K562 (cell line): ENCODE results near the gene LTA4H. TPM values are rescaled to one million over a fixed set of nuclear protein-coding genes. Genes with fewer than 3 reads are reported as not detected.

ENCODE experiments used
- ATAC-seq: fragments of 200-7000 bp; cut with Tn5 transposase; 3 replicates; pipeline ENCODE4 v1.9.1; 2020; ENCODE audit warnings: moderate library complexity
- BruUV-seq: library from RNA; stranded (reverse); fragments of 400-500 nt; replicated peaks from 2 replicates; lab custom pipeline; 2021; lab: Mats Ljungman, UMichigan
- CTCF ChIA-PET: fragments of 300-600 bp; formaldehyde crosslinking; extraction: SDS; loops from one replicate; lab custom pipeline; 2021; ENCODE audit warnings: low intra/inter-chr PET ratio; lab: Yijun Ruan, JAX
- POLR2A ChIA-PET: fragments of 300-600, 350-650 bp; sonication (Branson Sonifier 250); formaldehyde crosslinking; extraction: SDS; loops from one replicate; lab custom pipeline; 2021; ENCODE audit warnings: antibody characterized with exemption, inconsistent platforms; lab: Yijun Ruan, JAX
- DNase-seq, 4 experiments: peaks; one replicate each; pipeline versions ENCODE4 v3.0.0 to v3.0.0-alpha.2; 2011 to 2018; ENCODE audit warnings: low spot score in 3 of 4, mixed read lengths in 3 of 4; ENCODE audit errors: extremely low read depth in 1 of 4
- FAIRE-seq: peaks from 2 replicates; lab custom pipeline; 2011; peaks lifted over from hg19 to GRCh38; lab: Jason Lieb, UNC
- H2AFZ ChIP-seq: 2 replicates; pipeline ENCODE4 v1.6.0; 2011; ENCODE audit warnings: low read depth, low read length, control low read depth, inconsistent platforms
- H3K27ac ChIP-seq: fragments of 200-600 bp; 3 replicates; pipeline ENCODE4 v1.8.0; 2011; ENCODE audit warnings: low read depth, mild to moderate bottlenecking, control low read depth, inconsistent platforms, low read length, moderate library complexity, mixed read lengths; ENCODE audit errors: extremely low read depth
- H3K27me3 ChIP-seq, 2 experiments: fragments of 300-600 bp in 1 of 2; 2 replicates in 1 of 2; 3 replicates in 1 of 2; pipeline versions ENCODE4 v1.6.0 to v1.8.0; 2011; ENCODE audit warnings: inconsistent platforms in 2 of 2, low read length in 2 of 2, mild to moderate bottlenecking in 1 of 2, mixed read lengths in 1 of 2, moderate library complexity in 1 of 2; ENCODE audit not compliant: control insufficient read depth in 2 of 2, insufficient read depth in 2 of 2
- H3K36me3 ChIP-seq: fragments of 300-600 bp; 3 replicates; pipeline ENCODE4 v1.8.0; 2011; ENCODE audit warnings: mild to moderate bottlenecking, low read length, inconsistent platforms; ENCODE audit not compliant: control insufficient read depth, insufficient read depth
- H3K4me1 ChIP-seq, 2 experiments: fragments of 200-600 bp in 1 of 2; replicated peaks in 1 of 2; 2 replicates in 1 of 2; 3 replicates in 1 of 2; pipeline versions ENCODE4 v1.5.1 to v1.8.0; 2011; ENCODE audit warnings: inconsistent platforms in 2 of 2, low read length in 2 of 2, mild to moderate bottlenecking in 1 of 2, mixed read lengths in 1 of 2, moderate library complexity in 1 of 2; ENCODE audit not compliant: control insufficient read depth in 2 of 2, insufficient read depth in 2 of 2
- H3K4me2 ChIP-seq: 2 replicates; pipeline ENCODE4 v1.6.1; 2011; ENCODE audit warnings: low read length, control low read depth, inconsistent platforms, mixed read lengths; ENCODE audit not compliant: insufficient read depth
- H3K4me3 ChIP-seq: fragments of 200-600 bp; sonication (generic), shearing (Covaris generic); 2 replicates; pipeline ENCODE4 v1.5.1; 2016; ENCODE audit warnings: control low read depth, inconsistent platforms
- H3K79me2 ChIP-seq: fragments of 200-600 bp; 3 replicates; pipeline ENCODE4 v1.8.0; 2011; ENCODE audit warnings: low read length, inconsistent platforms; ENCODE audit not compliant: control insufficient read depth, insufficient read depth
- H3K9ac ChIP-seq, 2 experiments: 2 replicates each; pipeline versions ENCODE4 v1.6.0 to v1.6.1; 2011; ENCODE audit warnings: low read depth in 2 of 2, low read length in 2 of 2, control low read depth in 1 of 2, inconsistent platforms in 1 of 2, mild to moderate bottlenecking in 1 of 2, mixed read lengths in 1 of 2; ENCODE audit not compliant: insufficient read depth in 1 of 2
- H3K9me1 ChIP-seq: one replicate; pipeline ENCODE4 v1.6.0; 2011; ENCODE audit warnings: inconsistent platforms, mild to moderate bottlenecking, low read length, moderate library complexity; ENCODE audit not compliant: control insufficient read depth, insufficient read depth
- H3K9me3 ChIP-seq: replicated peaks from 2 replicates; pipeline ENCODE4 v1.5.1; 2011; ENCODE audit warnings: low read depth, low read length, inconsistent platforms; ENCODE audit not compliant: control insufficient read depth, insufficient read depth
- H4K20me1 ChIP-seq: replicated peaks from 2 replicates; pipeline ENCODE4 v1.6.1; 2011; ENCODE audit warnings: low read length, inconsistent platforms, mixed read lengths; ENCODE audit not compliant: control insufficient read depth, insufficient read depth
- BRD4 ChIP-seq: fragments of 200-600 bp; sonication (generic); IDR thresholded peaks from 2 replicates; pipeline ENCODE4 v1.6.1; 2017; ENCODE audit warnings: inconsistent platforms
- CHCHD3 ChIP-seq: fragments of 250-450 bp; sonication (Bioruptor Pico); IDR thresholded peaks from 2 replicates; pipeline ENCODE4 v2.1.2; 2022; ENCODE audit warnings: mild to moderate bottlenecking
- EP300 ChIP-seq: IDR thresholded peaks from 2 replicates; pipeline ENCODE4 v1.6.1; 2012; ENCODE audit warnings: low read length, improper control_type of control experiment
- HNRNPK ChIP-seq: fragments of 200-400 bp; formaldehyde crosslinking; IDR thresholded peaks from one replicate; pipeline ENCODE4 v1.6.1; 2018; ENCODE audit warnings: mild to moderate bottlenecking, low read depth, low read length; ENCODE audit not compliant: poor library complexity, severe bottlenecking
- HNRNPLL ChIP-seq: fragments of 200-400 bp; formaldehyde crosslinking; IDR thresholded peaks from 2 replicates; pipeline ENCODE4 v1.6.1; 2017; ENCODE audit warnings: low read length, low read depth, mild to moderate bottlenecking; ENCODE audit not compliant: poor library complexity, severe bottlenecking
- KAT8 ChIP-seq: fragments of 450-650 bp; IDR thresholded peaks from 2 replicates; pipeline ENCODE4 v1.6.1; 2016; ENCODE audit warnings: low read depth, mild to moderate bottlenecking
- NFIC ChIP-seq: fragments of 450-650 bp; IDR thresholded peaks from 2 replicates; pipeline ENCODE4 v1.6.1; 2017; ENCODE audit warnings: mild to moderate bottlenecking, inconsistent platforms
- POLR2H ChIP-seq: IDR thresholded peaks from 2 replicates; pipeline ENCODE4 v1.6.1; 2016; ENCODE audit warnings: missing genetic modification characterization, low read depth, mild to moderate bottlenecking, control low read depth, missing compliant biosample characterization, moderate library complexity
- RAD51 ChIP-seq: fragments of 450-650 bp; IDR thresholded peaks from 2 replicates; pipeline ENCODE4 v1.7.1; 2016; ENCODE audit warnings: low read depth, mild to moderate bottlenecking, borderline replicate concordance
- RBM14 ChIP-seq: fragments of 200-400 bp; formaldehyde crosslinking; IDR thresholded peaks from 2 replicates; pipeline ENCODE4 v1.6.1; 2018; ENCODE audit warnings: low read depth, mild to moderate bottlenecking, low read length, moderate library complexity, borderline replicate concordance; ENCODE audit not compliant: insufficient read depth
- RBM34 ChIP-seq: fragments of 200-400 bp; formaldehyde crosslinking; IDR thresholded peaks from 2 replicates; pipeline ENCODE4 v1.6.1; 2018; ENCODE audit warnings: low read length, borderline replicate concordance; ENCODE audit not compliant: insufficient read depth
- TCF7L2 ChIP-seq: fragments of 150-350 bp; IDR thresholded peaks from 2 replicates; pipeline ENCODE4 v1.6.1; 2016; ENCODE audit warnings: low read depth, mild to moderate bottlenecking, low read length, moderate library complexity
- ZNF41 ChIP-seq: fragments of 250-450 bp; sonication (Bioruptor Pico); conservative IDR thresholded peaks from 2 replicates; pipeline ENCODE4 v1.4.0; 2020; ENCODE audit warnings: mild to moderate bottlenecking
- ZNF77 ChIP-seq: fragments of 250-450 bp; sonication (Bioruptor Pico); IDR thresholded peaks from 2 replicates; pipeline ENCODE4 v1.5.0; 2020
- WGBS: fragments of 100-300 bp; shearing (Covaris generic); methylation state at CpG from one replicate; pipeline ENCODE4 v1.1.6; 2016; ENCODE audit warnings: low coverage, mixed read lengths; ENCODE audit not compliant: insufficient coverage; ENCODE audit errors: missing lambda C conversion rate; 5-methylcytosine and 5-hydroxymethylcytosine counted together
- in situ Hi-C: fragments of 300-500 bp; cut with MboI; formaldehyde crosslinking; loops from 4 replicates; pipeline ENCODE4 v1.15.0; 2018; ENCODE audit warnings: inconsistent platforms, mixed read lengths
- intact Hi-C: fragments of 100-400 bp; cut with micrococcal nuclease; formaldehyde crosslinking; loops from 2 replicates; pipeline ENCODE4 v1.14.2; 2022
- polyA plus RNA-seq, 8 experiments: library from polyadenylated mRNA; depleted of rRNA in 4 of 8; stranded (reverse) in 5 of 8; unstranded in 3 of 8; fragments of >200 nt; fragmentation: Nextera tagmentation in 2 of 8; fragmentation: Illumina TruSeq in 1 of 8; extraction: Ambion mirVana in 2 of 8; extraction: Trizol in 1 of 8; gene quantifications; 2 replicates each; pipeline versions ENCODE4 v1.2.1 to v1.2.3, GENCODE V29; 2011 to 2014; ENCODE audit warnings: inconsistent platforms in 1 of 8, missing spikeins in 1 of 8
- total RNA-seq, 7 experiments: library from RNA; depleted of rRNA in 6 of 7; stranded (reverse); fragments of >200 nt in 6 of 7; fragmentation: Illumina TruSeq in 2 of 7; extraction: Trizol in 2 of 7; gene quantifications; 2 replicates each; pipeline versions ENCODE4 v1.2.1 to v1.2.3, GENCODE V29; 2011 to 2021; ENCODE audit warnings: low replicate concordance in 1 of 7
- TF ChIP-seq, protein P1 (sequence below): fragments of 450-650 bp; IDR thresholded peaks from 2 replicates; pipeline ENCODE4 v1.7.1; 2018; ENCODE audit warnings: mild to moderate bottlenecking, low read depth; ENCODE audit not compliant: partially characterized antibody
- TF ChIP-seq, protein P2 (sequence below): fragments of 450-650 bp; IDR thresholded peaks from 2 replicates; pipeline ENCODE4 v1.6.1; 2018; ENCODE audit not compliant: partially characterized antibody
- TF ChIP-seq, protein P3 (sequence below): IDR thresholded peaks from 2 replicates; pipeline ENCODE4 v1.6.1; 2014; ENCODE audit warnings: antibody characterized with exemption

LTA4H gene
- total and polyA plus RNA-seq, 9 of the 15 experiments (the other 6 are each of a cell fraction or from before 2014, with no cell fraction given), result 25.2 to 58.1 (median 40.5) TPM

DNA sequence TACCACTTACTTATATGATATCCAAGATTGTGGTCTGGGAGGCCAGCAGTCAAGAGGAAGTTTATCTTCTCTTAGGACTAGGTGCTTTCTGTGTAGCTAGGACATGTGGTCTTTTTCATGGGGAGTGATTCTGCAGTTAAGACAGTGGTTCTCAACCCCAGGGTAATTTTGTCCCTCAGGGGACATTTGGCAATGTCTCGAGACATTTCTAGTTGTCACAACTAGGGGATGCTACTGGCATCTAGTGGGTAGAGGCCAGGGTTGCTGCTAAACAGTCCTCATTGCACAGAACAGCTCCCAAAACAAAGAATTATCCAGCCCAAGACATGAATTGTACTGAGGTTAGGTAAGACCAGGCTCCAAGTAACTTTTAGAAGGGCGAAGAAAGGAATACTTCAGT, 72.3 kb downstream of the LTA4H start:
- H3K9ac ChIP-seq, result no peak overlapping the region
- 0% methylated on average over 2 of the region's 2 CpGs for WGBS
- no peak overlapping the region for H3K4me3 ChIP-seq
- DNase-seq (no peak), ATAC-seq (no peak), FAIRE-seq (no peak)
- H3K27ac ChIP-seq, result no peak overlapping the region
- POLR2A ChIA-PET, result no interaction called here
- H3K27me3 ChIP-seq, result peaks cover 0 to 5% of the 10 kb centered on the region in 2 experiments; a peak in 1 of 5 replicates
- in situ Hi-C loops (no loop called here), intact Hi-C loops (no loop called here)
- BruUV-seq, result no TSS peak
- no peak overlapping the region for H3K4me2 ChIP-seq
- H3K79me2 ChIP-seq, result no peaks in the 10 kb centered on the region
- H3K9me1 ChIP-seq, result no peaks in the 10 kb centered on the region
- CTCF ChIA-PET, result no interaction called here
- no peaks in the 10 kb centered on the region for H4K20me1 ChIP-seq
- no peaks in the 10 kb centered on the region for H3K9me3 ChIP-seq
- H2AFZ ChIP-seq, result no peak overlapping the region
- no peaks in the 10 kb centered on the region for H3K4me1 ChIP-seq
- H3K36me3 ChIP-seq, result no peaks in the 10 kb centered on the region
- TF ChIP-seq ZNF77, result no peak
- no peak for TF ChIP-seq KAT8
- TF ChIP-seq RBM14, result no peak
- TF ChIP-seq NFIC, result no peak
- TF ChIP-seq, protein P1, sequence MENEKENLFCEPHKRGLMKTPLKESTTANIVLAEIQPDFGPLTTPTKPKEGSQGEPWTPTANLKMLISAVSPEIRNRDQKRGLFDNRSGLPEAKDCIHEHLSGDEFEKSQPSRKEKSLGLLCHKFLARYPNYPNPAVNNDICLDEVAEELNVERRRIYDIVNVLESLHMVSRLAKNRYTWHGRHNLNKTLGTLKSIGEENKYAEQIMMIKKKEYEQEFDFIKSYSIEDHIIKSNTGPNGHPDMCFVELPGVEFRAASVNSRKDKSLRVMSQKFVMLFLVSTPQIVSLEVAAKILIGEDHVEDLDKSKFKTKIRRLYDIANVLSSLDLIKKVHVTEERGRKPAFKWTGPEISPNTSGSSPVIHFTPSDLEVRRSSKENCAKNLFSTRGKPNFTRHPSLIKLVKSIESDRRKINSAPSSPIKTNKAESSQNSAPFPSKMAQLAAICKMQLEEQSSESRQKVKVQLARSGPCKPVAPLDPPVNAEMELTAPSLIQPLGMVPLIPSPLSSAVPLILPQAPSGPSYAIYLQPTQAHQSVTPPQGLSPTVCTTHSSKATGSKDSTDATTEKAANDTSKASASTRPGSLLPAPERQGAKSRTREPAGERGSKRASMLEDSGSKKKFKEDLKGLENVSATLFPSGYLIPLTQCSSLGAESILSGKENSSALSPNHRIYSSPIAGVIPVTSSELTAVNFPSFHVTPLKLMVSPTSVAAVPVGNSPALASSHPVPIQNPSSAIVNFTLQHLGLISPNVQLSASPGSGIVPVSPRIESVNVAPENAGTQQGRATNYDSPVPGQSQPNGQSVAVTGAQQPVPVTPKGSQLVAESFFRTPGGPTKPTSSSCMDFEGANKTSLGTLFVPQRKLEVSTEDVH, result no peak
- TF ChIP-seq HNRNPK, result no peak
- TF ChIP-seq HNRNPLL, result no peak
- no peak for TF ChIP-seq RBM34
- no peak for TF ChIP-seq ZNF41
- TF ChIP-seq TCF7L2, result no peak
- TF ChIP-seq, protein P2, sequence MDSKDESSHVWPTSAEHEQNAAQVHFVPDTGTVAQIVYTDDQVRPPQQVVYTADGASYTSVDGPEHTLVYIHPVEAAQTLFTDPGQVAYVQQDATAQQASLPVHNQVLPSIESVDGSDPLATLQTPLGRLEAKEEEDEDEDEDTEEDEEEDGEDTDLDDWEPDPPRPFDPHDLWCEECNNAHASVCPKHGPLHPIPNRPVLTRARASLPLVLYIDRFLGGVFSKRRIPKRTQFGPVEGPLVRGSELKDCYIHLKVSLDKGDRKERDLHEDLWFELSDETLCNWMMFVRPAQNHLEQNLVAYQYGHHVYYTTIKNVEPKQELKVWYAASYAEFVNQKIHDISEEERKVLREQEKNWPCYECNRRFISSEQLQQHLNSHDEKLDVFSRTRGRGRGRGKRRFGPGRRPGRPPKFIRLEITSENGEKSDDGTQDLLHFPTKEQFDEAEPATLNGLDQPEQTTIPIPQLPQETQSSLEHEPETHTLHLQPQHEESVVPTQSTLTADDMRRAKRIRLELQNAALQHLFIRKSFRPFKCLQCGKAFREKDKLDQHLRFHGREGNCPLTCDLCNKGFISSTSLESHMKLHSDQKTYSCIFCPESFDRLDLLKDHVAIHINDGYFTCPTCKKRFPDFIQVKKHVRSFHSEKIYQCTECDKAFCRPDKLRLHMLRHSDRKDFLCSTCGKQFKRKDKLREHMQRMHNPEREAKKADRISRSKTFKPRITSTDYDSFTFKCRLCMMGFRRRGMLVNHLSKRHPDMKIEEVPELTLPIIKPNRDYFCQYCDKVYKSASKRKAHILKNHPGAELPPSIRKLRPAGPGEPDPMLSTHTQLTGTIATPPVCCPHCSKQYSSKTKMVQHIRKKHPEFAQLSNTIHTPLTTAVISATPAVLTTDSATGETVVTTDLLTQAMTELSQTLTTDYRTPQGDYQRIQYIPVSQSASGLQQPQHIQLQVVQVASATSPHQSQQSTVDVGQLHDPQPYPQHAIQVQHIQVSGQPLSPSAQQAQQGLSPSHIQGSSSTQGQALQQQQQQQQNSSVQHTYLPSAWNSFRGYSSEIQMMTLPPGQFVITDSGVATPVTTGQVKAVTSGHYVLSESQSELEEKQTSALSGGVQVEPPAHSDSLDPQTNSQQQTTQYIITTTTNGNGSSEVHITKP, result no peak
- no peak for TF ChIP-seq EP300
- TF ChIP-seq RAD51, result no peak
- no peak for TF ChIP-seq POLR2H (tag)
- TF ChIP-seq CHCHD3 (CRISPR knock-in tag), result no peak
- no peak for TF ChIP-seq BRD4
- TF ChIP-seq, protein P3, sequence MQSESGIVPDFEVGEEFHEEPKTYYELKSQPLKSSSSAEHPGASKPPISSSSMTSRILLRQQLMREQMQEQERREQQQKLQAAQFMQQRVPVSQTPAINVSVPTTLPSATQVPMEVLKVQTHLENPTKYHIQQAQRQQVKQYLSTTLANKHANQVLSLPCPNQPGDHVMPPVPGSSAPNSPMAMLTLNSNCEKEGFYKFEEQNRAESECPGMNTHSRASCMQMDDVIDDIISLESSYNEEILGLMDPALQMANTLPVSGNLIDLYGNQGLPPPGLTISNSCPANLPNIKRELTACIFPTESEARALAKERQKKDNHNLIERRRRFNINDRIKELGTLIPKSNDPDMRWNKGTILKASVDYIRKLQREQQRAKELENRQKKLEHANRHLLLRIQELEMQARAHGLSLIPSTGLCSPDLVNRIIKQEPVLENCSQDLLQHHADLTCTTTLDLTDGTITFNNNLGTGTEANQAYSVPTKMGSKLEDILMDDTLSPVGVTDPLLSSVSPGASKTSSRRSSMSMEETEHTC, result no peak
